Activated T-helper 9 cell treated with anti-CD3 and anti-CD28 coated beads, Interleukin-2, amount 50 U/mL, for 16 hours (primary cell): Measurements from ENCODE around the gene ST6GALNAC4.

Source experiments
- DNase-seq: peaks from one replicate; pipeline ENCODE4 v3.0.0-alpha.2; 2020; ENCODE audit warnings: low read depth

ST6GALNAC4 gene

GRCh38 chr9:127929625-127929979 is 12.8 kb upstream of the ST6GALNAC4 start:
- no peak for DNase-seq

- DNase-seq = no peak
These were observed 12.1 kb upstream of the ST6GALNAC4 start for GRCh38 chr9:127928676-127929624.

- DNase-seq = no peak
These were observed 11.3 kb upstream of the ST6GALNAC4 start for GRCh38 chr9:127927988-127928675.

GRCh38 chr9:127927201-127927987 is 10.6 kb upstream of the ST6GALNAC4 start:
- peak; percentile 67 for DNase-seq

- no peak for DNase-seq
These were observed 10.0 kb upstream of the ST6GALNAC4 start for GRCh38 chr9:127926906-127927200.

GRCh38 chr9:127925959-127926905 is 9.4 kb upstream of the ST6GALNAC4 start:
- no peak for DNase-seq

- DNase-seq = no peak
These were observed 8.0 kb upstream of the ST6GALNAC4 start for GRCh38 chr9:127924736-127925444.

- DNase-seq = no peak
These were observed 6.9 kb upstream of the ST6GALNAC4 start for GRCh38 chr9:127923771-127924170.

- no peak for DNase-seq
These were observed 6.2 kb upstream of the ST6GALNAC4 start for GRCh38 chr9:127923046-127923445.

- peak; percentile 71 for DNase-seq
These were observed 4.8 kb upstream of the ST6GALNAC4 start for GRCh38 chr9:127921557-127922120.

- DNase-seq = no peak
These were observed 4.0 kb upstream of the ST6GALNAC4 start for GRCh38 chr9:127920794-127921193.

GRCh38 chr9:127919253-127919815 is 2.5 kb upstream of the ST6GALNAC4 start:
- no peak for DNase-seq

- DNase-seq = no peak
These were observed 1.6 kb upstream of the ST6GALNAC4 start for GRCh38 chr9:127918183-127919107.

GRCh38 chr9:127917603-127918002 is 762 bp upstream of the ST6GALNAC4 start:
- no peak for DNase-seq

- no peak for DNase-seq
These were observed 781 bp downstream of the ST6GALNAC4 start for GRCh38 chr9:127915801-127916719.

GRCh38 chr9:127915325-127915752 is 1.5 kb downstream of the ST6GALNAC4 start:
- no peak for DNase-seq

- DNase-seq = no peak
These were observed 3.2 kb downstream of the ST6GALNAC4 start for GRCh38 chr9:127913682-127914081.

GRCh38 chr9:127912882-127913281 is 4.0 kb downstream of the ST6GALNAC4 start:
- no peak for DNase-seq
